Panc1 (cell line): Measurements from ENCODE around the gene REXO2.

Experiments
- POLR2AphosphoS5 ChIP-seq: IDR thresholded peaks from 2 replicates; pipeline ENCODE4 v1.6.1; 2012; ENCODE audit warnings: mild to moderate bottlenecking, low read depth, low read length, moderate library complexity
- TF ChIP-seq, protein P1 (sequence below): fragments of 450-650 bp; IDR thresholded peaks from 2 replicates; pipeline ENCODE4 v1.5.1; 2017; ENCODE audit warnings: mild to moderate bottlenecking

DNA sequence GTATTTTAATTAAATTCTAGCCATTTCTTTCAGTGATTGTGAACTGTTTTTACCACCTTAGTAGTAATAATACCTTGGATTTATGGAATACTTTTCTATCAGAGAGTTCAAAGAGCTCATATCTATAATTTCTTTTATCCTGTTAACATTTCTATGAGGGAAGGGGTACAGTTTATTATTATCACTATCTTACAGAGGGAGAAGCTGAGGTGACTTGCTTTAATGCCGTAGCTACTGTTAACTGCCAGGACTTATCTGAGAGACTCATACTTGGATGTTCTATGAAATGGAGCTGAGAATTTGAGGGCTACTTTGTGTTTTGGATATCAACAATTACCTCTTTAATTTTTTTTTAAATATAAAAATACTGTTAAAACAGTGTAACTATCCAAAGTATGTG, 3.3 kb downstream of the REXO2 start:
- TF ChIP-seq, protein P1, sequence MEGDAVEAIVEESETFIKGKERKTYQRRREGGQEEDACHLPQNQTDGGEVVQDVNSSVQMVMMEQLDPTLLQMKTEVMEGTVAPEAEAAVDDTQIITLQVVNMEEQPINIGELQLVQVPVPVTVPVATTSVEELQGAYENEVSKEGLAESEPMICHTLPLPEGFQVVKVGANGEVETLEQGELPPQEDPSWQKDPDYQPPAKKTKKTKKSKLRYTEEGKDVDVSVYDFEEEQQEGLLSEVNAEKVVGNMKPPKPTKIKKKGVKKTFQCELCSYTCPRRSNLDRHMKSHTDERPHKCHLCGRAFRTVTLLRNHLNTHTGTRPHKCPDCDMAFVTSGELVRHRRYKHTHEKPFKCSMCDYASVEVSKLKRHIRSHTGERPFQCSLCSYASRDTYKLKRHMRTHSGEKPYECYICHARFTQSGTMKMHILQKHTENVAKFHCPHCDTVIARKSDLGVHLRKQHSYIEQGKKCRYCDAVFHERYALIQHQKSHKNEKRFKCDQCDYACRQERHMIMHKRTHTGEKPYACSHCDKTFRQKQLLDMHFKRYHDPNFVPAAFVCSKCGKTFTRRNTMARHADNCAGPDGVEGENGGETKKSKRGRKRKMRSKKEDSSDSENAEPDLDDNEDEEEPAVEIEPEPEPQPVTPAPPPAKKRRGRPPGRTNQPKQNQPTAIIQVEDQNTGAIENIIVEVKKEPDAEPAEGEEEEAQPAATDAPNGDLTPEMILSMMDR = no peak
- TF ChIP-seq POLR2AphosphoS5 = no peak
